22Rv1 (cell line): Measurements from ENCODE around the gene ZNF575.

Experiments used
- H3K27ac ChIP-seq: fragments of 450-650 bp; 2 replicates; pipeline ENCODE4 v1.5.1; 2017
- CTCF ChIP-seq: fragments of 450-650 bp; IDR thresholded peaks from 2 replicates; pipeline ENCODE4 v1.5.1; 2017; ENCODE audit warnings: mild to moderate bottlenecking
- ZFX ChIP-seq: fragments of 450-650 bp; IDR thresholded peaks from 2 replicates; pipeline ENCODE4 v1.6.1; 2017; ENCODE audit warnings: antibody characterized with exemption, borderline replicate concordance

The ZNF575 gene

DNA sequence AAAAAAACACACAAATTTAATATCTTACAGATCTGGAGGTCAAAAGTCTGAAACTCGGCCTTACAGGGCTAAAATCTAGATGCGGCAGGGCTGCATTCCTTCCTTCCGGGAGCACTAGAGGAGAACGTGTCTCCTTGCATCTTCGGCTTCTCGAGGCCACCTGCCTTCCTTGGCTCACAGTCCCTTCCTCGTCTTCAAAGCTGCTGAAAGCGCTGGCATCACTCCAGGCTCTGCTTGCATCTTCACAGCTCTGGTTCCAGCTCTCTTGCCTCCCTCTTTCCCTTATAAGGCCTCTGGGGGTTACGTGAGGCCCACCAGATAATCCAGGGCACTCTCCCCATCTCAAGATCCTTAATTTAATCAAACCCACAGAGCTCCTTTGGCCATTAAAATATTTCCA is 31.8 kb downstream of the ZNF575 start:
- TF ChIP-seq ZFX (no peak), CTCF (no peak)
- H3K27ac ChIP-seq, result no peak overlapping the region

DNA sequence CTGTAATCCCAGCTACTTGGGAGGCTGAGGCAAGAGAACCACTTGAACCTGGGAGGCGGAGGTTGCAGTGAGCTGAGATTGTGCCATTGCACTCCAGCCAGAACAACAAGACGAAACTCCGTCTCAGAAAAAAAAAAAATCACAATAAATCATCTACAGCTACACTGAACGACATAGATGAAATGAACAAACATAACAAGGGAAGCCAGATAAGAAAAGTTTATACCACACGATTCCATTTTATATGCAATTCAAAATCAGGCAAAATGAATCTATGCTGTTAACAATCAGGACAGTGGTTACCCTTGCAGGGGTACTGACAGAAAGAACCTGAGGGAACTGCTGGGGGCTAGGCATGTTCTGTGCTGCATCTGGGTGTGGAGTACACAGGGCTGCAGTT is 36.7 kb downstream of the ZNF575 start:
- no peak for TF ChIP-seq CTCF
- no peak overlapping the region for H3K27ac ChIP-seq

DNA sequence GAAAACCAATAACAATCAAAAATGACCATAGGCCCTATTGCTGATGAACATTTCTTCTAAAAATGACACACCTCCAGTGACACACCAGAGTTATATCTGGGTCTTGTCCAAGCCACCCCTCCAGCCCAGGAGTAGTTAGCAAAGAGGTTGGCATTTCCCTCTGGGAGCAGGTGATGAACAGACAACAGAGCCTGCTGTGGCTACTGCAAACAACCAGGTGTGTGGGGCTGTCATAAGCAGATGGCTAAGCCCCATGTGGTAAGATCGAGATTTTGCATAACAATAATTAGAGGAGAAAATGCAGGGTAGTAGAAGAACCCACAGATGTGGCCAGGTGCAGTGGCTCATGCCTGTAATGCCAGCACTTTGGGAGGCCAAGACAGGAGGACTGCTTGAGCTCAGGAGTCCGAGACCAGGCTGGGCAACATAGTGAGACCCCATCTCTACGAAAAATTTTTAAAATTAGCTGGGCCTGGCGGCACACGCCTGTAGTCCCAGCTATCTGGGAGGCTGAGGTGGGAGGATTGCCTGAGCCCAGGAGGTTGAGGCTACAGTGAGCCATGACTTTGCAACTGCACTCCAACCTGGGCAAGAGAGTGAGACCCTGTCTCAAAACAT is 37.3 kb downstream of the ZNF575 start:
- H3K27ac ChIP-seq, result no peak overlapping the region

DNA sequence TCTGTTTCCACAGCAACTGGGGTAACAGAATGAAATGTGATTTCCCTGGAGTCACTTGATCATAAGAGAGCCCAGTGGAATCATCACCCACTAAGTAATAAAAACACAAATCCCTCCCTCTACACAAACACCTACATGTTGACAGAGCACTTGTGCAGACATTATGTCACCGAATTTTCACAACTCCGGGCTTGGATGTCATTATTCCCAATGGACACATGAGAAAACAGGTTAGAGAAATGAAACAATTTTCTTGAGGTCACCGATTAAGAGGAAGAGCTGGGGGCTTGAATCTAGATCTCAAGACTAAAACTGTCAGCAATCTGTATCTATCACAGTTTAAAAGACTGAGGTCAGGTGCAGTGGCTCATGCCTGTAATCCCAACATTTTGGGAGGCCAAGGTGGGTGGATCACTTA is 39.2 kb downstream of the ZNF575 start:
- H3K27ac ChIP-seq, result peak overlapping the region; percentile 31; the same call in 1 of the 2 replicates
- no peak for TF ChIP-seq ZFX
- no peak for TF ChIP-seq CTCF

More for the DNA sequence above, 37.3 kb downstream of the ZNF575 start:
- no peak for TF ChIP-seq ZFX

GRCh38 chr19:43574424-43575155 is 41.6 kb downstream of the ZNF575 start:
- no peak for TF ChIP-seq ZFX
- TF ChIP-seq CTCF, result no peak

GRCh38 chr19:43575156-43575950 is 42.4 kb downstream of the ZNF575 start, which contains the start of the genes PINLYP and XRCC1:
PINLYP (plus strand) TSS chr19:43575801; CDS start chr19:43577192, 1,391 bp downstream.
XRCC1 (minus strand) TSS chr19:43575527; CDS start chr19:43575458, 69 bp downstream.
- peak within 1 kb of the TSS; percentile 71 for H3K27ac ChIP-seq
- TF ChIP-seq ZFX (no peak), CTCF (no peak)

More at GRCh38 chr19:43574424-43575155, 41.6 kb downstream of the ZNF575 start:
- H3K27ac ChIP-seq, result peak overlapping the region; percentile 71

DNA sequence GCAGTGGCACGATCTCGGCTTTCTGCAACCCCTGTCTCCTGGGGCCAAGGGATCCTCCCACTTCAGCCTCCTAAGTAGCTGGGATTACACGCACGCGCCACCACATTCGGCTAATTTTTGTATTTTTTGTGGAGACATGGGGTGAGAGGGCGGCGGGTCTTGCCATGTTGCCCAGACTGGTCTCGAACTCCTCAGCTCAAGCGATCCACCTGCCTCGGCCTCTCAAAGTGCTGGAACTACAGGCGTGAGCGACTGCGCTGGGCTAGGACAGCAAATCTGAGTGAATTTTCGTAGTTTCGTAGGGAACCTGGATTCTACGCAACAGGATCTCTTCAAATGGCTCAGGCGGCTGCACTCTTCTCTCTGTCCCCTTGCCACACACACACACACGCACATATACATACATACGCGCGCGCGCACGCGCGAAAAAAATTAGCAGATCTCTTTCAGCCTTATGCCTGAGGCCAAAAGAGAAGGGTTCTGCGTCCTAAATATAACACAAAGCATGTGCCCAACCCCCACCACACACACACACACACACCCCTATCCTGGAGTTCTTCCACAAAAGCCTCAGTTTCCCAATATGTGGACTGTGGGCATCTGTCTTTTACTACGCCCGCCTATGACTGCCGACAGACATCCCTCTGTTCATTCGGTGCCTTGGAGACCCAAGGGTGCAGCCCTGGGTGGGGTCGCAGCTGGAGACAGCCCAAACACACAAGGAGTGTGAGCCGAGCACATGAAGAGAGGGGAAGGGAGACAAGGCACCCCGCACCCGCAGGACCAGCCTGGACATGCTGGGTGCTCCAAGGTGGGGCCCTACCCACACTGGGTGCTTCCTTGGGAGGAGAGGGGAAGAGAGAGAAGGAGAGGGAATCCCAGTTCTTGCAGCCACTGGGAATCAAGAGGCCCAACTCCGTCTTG is 43.2 kb downstream of the ZNF575 start:
- TF ChIP-seq ZFX (no peak), CTCF (no peak)
- H3K27ac ChIP-seq, result peak overlapping the region; percentile 71
